HG03520 (cell line): ENCODE data around the gene DTNB.

Experiments
- ATAC-seq: cut with Tn5 transposase; IDR thresholded peaks from one replicate; pipeline ENCODE4 v1.9.1; 2021; ENCODE audit warnings: mild to moderate bottlenecking, moderate library complexity; ENCODE audit not compliant: unreplicated experiment

The DTNB gene

DNA sequence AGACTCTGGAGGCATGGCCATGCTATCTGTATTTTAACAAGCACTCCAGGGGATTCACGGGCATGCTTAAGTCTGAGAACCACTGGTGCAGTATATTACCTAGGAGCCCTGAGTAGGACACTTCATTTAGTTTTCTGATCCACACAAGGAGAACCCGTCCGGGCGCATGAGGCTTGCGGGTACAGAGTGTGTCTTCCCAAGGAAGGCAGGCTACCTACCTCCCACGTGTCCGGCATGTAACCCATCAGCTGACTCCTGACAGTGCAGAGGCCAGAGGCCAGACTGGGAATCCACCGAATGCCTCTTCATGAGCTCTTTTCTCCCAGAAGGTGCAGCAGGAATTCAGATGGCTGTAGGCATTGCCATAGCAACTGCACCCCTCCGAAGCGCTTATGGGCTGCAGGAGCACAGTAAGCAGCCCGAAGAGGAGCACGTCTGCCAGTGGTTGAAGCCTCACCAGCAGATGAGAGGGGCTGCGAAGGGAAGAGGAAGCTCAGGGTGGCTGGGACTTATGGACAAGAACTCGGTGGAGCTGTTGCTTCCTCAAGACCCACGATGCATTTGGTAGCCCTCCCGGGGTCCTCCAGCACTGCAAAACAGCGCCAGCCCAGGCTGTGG is 297.9 kb downstream of the DTNB start:
- no peak for ATAC-seq

GRCh38 chr2:25374827-25375226 is 298.6 kb downstream of the DTNB start:
- no peak for ATAC-seq

DNA sequence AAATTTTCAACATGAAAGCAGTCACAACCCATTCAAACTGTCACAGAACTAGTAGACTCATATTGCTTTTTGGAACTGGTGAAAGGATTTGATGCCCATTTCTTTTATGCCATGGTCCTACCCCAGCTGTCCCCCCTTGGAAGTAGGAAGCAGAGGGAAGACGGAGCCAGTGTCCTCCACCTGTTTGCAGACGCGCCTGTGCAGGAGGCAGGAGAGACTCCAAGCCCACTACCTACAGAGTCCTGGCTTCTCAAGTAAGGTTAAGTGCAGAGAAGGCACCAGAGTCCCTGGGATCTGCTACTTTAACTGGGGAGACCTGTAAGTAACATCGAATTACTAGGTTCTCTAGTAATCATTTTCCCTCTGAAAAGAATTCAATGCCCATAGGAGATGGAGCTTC is 299.0 kb downstream of the DTNB start:
- ATAC-seq, result no peak

GRCh38 chr2:25373269-25373981 is 300.0 kb downstream of the DTNB start:
- ATAC-seq, result no peak

GRCh38 chr2:25372405-25373268 is 300.7 kb downstream of the DTNB start:
- no peak for ATAC-seq

DNA sequence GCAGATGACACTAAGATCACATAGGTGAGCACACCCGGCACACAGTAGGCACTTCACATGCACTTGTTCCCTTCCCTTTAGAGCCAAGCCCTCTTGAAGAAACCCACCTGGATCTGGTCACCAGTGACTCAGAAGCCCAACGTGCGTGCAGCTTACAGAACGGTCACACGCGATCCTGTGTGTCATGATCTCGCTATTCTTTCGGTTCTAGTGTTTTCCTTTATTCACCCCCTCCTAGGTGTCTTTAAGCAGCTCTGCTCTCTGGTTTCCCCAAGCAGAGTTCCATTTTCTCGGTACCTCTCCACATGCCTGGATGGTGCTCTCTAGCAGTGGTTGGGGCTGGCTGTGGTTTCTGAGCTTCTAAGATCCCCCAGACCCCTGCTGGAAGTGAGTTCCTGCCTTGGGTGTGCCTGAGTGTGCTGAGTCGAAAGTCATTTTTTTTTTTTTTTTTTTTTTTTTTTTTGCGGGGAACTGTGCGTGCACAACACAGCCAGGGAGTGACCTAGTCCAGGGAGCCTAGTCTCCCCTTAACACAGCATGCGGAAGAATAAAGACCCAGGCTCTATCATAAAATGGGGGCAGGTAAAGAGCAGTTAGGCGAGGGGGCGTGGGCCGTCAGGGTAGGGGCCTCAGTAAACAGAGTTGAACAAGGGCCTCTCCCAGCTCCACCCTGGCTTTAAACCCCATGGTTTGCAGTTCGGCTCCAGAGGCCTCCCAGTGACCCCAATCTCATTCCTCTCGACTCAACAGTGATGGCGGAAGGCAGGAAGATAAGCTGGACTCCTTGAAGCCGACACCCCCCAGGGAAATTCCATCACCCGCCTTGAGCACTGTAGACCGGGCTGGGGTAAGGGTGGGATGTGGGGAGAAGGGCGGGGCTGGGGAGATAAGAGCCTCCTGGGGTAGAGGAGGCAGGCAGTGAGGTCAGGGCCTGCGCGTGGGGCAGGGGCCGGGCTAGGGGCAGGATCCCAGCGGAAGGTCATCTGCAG is 301.8 kb downstream of the DTNB start:
- no peak for ATAC-seq

- ATAC-seq, result no peak
Measured at GRCh38 chr2:25369876-25370275, 303.5 kb downstream of the DTNB start.

DNA sequence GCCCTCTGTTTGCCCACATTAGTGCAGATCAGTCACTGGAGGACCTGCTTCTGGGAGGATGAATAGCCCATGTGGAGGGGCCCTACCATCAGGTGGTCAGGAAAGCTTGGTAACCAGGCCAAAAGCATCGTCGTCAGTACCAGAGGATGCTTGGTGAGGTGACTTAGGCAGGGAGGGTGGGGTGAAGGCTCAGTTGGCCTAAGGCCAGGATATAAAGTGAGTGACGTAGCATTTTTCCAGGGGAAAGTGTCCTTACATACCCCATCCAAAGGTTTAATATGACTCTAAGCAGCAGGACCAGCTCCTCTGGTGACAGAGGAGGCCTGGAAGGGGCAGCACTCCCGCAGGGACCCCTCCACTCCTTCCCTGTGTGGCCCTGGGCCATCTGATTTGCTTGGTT is 303.9 kb downstream of the DTNB start:
- no peak for ATAC-seq

- ATAC-seq, result no peak
Measured at GRCh38 chr2:25368660-25369059, 304.7 kb downstream of the DTNB start.

GRCh38 chr2:25367296-25367695 is 306.1 kb downstream of the DTNB start:
- no peak for ATAC-seq

- no peak for ATAC-seq
Measured at GRCh38 chr2:25366629-25367028, 306.7 kb downstream of the DTNB start.

DNA sequence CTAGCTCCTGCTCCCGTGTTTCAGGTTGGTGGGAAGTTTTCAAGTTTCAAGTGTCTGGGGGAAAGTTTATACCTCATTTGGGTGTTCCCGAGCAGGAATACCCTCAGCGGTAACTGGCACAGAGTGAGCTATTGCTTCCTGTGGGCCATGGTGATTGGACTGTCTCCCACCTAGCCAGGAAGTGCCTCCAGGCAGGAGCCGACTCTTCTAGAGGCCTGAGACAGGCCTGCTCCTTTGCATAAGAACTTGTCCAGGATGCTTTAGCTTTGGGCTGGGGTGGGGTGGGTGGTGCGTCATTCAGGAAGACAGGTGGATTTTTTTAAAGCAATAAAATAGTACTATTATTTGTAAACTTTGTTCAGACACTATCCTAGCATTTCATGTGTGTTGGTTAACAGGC is 308.1 kb downstream of the DTNB start:
- ATAC-seq, result no peak

- no peak for ATAC-seq
Measured at GRCh38 chr2:25363733-25364132, 309.6 kb downstream of the DTNB start.

GRCh38 chr2:25362434-25363145 is 310.8 kb downstream of the DTNB start:
- ATAC-seq, result peak; percentile 65

- peak; percentile 77 for ATAC-seq
Measured at GRCh38 chr2:25362049-25362433, 311.3 kb downstream of the DTNB start.

- no peak for ATAC-seq
Measured at GRCh38 chr2:25361261-25362048, 311.9 kb downstream of the DTNB start.

- no peak for ATAC-seq
Measured at GRCh38 chr2:25358836-25359235, 314.5 kb downstream of the DTNB start.

DNA sequence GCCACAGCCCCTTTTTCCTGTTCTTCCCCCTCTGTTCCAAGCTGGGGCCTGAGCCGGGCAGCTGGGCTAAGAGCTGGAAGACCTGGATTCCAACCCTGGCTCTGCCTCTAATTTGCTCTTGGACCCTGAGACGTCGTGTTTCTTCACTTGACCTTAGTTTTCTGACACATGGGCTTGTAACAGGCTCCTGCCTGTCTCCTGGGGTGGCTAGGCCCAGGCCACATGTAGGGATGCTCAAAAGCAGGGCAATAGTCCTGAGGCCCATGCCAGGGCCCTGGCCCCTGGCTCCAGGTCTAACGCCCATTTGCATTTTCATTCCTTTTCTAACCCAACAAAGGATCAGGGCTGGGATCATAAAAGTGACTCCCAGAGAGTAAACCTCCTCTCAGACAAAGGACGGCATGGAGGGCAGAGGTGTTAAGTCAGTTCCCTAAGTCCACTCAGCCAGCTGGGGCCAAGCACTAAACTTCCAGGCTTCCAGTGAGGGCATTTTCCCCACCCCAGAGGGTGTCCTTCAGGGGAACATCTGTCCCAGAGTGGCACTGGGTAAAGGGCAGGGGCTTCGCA is 315.0 kb downstream of the DTNB start:
- ATAC-seq, result no peak

GRCh38 chr2:25356088-25356487 is 317.3 kb downstream of the DTNB start:
- ATAC-seq, result no peak
